ENCODE results near the gene CUL4A.
A peak's percentile ranks its signal among the peaks of the same experiment; 100 is the strongest.
"Not testable (repeated sequence)": the region's sequence is repeated elsewhere in the genome, so short reads cannot be mapped to it uniquely, and the experiment has no call there.

Gene CUL4A

GRCh38 chr13:113243847-113244246 is 34.4 kb downstream of the CUL4A start:
- DNase-seq (ENCODE audit: low spot score): no peak
- ATAC-seq (ENCODE audit: low read depth): no peak
- Histone ChIP-seq H3K4me1 (ENCODE audit: insufficient read depth, poor library complexity, severe bottlenecking) (no peaks in the 10 kb centered on the region), H3K9me3 (ENCODE audit: severe bottlenecking) (no peaks in the 10 kb centered on the region), H3K36me3 (ENCODE audit: low read depth) (peaks cover 87% of the 10 kb centered on the region), H3K27me3 (ENCODE audit: insufficient read depth, poor library complexity, severe bottlenecking) (no peaks in the 10 kb centered on the region), H3K27ac (ENCODE audit: poor library complexity, severe bottlenecking) (no peak overlapping the region), H3K4me3 (ENCODE audit: severe bottlenecking) (no peak overlapping the region)
- TF ChIP-seq CTCF (IDR thresholded peaks at IDR 0.05; ENCODE audit: poor library complexity, severe bottlenecking): no peak

- Histone ChIP-seq H3K9me3 (ENCODE audit: severe bottlenecking) (no peaks in the 10 kb centered on the region), H3K27me3 (ENCODE audit: insufficient read depth, poor library complexity, severe bottlenecking) (no peaks in the 10 kb centered on the region), H3K27ac (ENCODE audit: poor library complexity, severe bottlenecking) (no peak overlapping the region), H3K4me3 (ENCODE audit: severe bottlenecking) (no peak overlapping the region), H3K4me1 (ENCODE audit: insufficient read depth, poor library complexity, severe bottlenecking) (no peaks in the 10 kb centered on the region), H3K36me3 (ENCODE audit: low read depth) (peaks cover 92% of the 10 kb centered on the region)
- no peak for ATAC-seq (ENCODE audit: low read depth)
- no peak for DNase-seq (ENCODE audit: low spot score)
- TF ChIP-seq CTCF (IDR thresholded peaks at IDR 0.05; ENCODE audit: poor library complexity, severe bottlenecking): peak; percentile 12
Observed at GRCh38 chr13:113245849-113246796, 36.7 kb downstream of the CUL4A start.

GRCh38 chr13:113252516-113253095 is 43.2 kb downstream of the CUL4A start:
- Histone ChIP-seq H3K4me3 (ENCODE audit: severe bottlenecking) (no peak overlapping the region), H3K9me3 (ENCODE audit: severe bottlenecking) (no peaks in the 10 kb centered on the region), H3K36me3 (ENCODE audit: low read depth) (peaks cover 94% of the 10 kb centered on the region), H3K27me3 (ENCODE audit: insufficient read depth, poor library complexity, severe bottlenecking) (no peaks in the 10 kb centered on the region), H3K27ac (ENCODE audit: poor library complexity, severe bottlenecking) (no peak overlapping the region), H3K4me1 (ENCODE audit: insufficient read depth, poor library complexity, severe bottlenecking) (no peaks in the 10 kb centered on the region)
- DNase-seq (ENCODE audit: low spot score): no peak
- ATAC-seq (ENCODE audit: low read depth): no peak
- TF ChIP-seq CTCF (IDR thresholded peaks at IDR 0.05; ENCODE audit: poor library complexity, severe bottlenecking): no peak

- not testable (repeated sequence) for H3K4me1 ChIP-seq (ENCODE audit: insufficient read depth, poor library complexity, severe bottlenecking); H3K4me3 ChIP-seq (ENCODE audit: severe bottlenecking); DNase-seq (ENCODE audit: low spot score); ATAC-seq (ENCODE audit: low read depth); H3K27ac ChIP-seq (ENCODE audit: poor library complexity, severe bottlenecking); H3K27me3 ChIP-seq (ENCODE audit: insufficient read depth, poor library complexity, severe bottlenecking); H3K9me3 ChIP-seq (ENCODE audit: severe bottlenecking)
- peaks cover 81% of the 10 kb centered on the region for H3K36me3 ChIP-seq (ENCODE audit: low read depth)
Observed at GRCh38 chr13:113257908-113258307, 48.5 kb downstream of the CUL4A start.

GRCh38 chr13:113258321-113259054 is 49.1 kb downstream of the CUL4A start:
- H3K9me3 ChIP-seq (ENCODE audit: severe bottlenecking): no peaks in the 10 kb centered on the region
- DNase-seq (ENCODE audit: low spot score) (no peak), ATAC-seq (ENCODE audit: low read depth) (no peak)
- no peak for TF ChIP-seq CTCF (IDR thresholded peaks at IDR 0.05; ENCODE audit: poor library complexity, severe bottlenecking)
- peaks cover 79% of the 10 kb centered on the region for H3K36me3 ChIP-seq (ENCODE audit: low read depth)
- H3K4me1 ChIP-seq (ENCODE audit: insufficient read depth, poor library complexity, severe bottlenecking): no peaks in the 10 kb centered on the region
- no peak overlapping the region for H3K4me3 ChIP-seq (ENCODE audit: severe bottlenecking)
- no peaks in the 10 kb centered on the region for H3K27me3 ChIP-seq (ENCODE audit: insufficient read depth, poor library complexity, severe bottlenecking)
- no peak overlapping the region for H3K27ac ChIP-seq (ENCODE audit: poor library complexity, severe bottlenecking)
